ENCODE data around the gene GIN1.

Gene GIN1

GRCh38 chr5:103036601-103037000, 83.3 kb downstream of the GIN1 start:
- no peak for DNase-seq (ENCODE audit: low read depth)

All from GM04503 (cell line).